K562 (cell line): Measurements from ENCODE around the gene HTR1A. TPM values are rescaled to one million over a fixed set of nuclear protein-coding genes. Genes with fewer than 3 reads are reported as not detected.

ENCODE experiments used
- BRCA1 ChIP-seq, 2 experiments: fragments of 450-650 bp in 1 of 2; sonication (generic) in 1 of 2; formaldehyde crosslinking in 1 of 2; IDR thresholded peaks; 2 replicates each; pipeline versions ENCODE4 v1.5.0 to v1.6.1; 2017 to 2020; ENCODE audit warnings: mild to moderate bottlenecking in 1 of 2, missing genetic modification reagents in 1 of 2
- CHD1 ChIP-seq: fragments of 200-600 bp; sonication (generic); IDR thresholded peaks from one replicate; pipeline ENCODE4 v1.6.1; 2012; ENCODE audit warnings: mild to moderate bottlenecking, moderate library complexity, low read length, inconsistent platforms
- GABPB2 ChIP-seq: fragments of 250-450 bp; sonication (Bioruptor Pico); conservative IDR thresholded peaks from 2 replicates; pipeline ENCODE4 v1.5.1; 2021; ENCODE audit warnings: mild to moderate bottlenecking
- HMG20A ChIP-seq: fragments of 450-650 bp; formaldehyde crosslinking; conservative IDR thresholded peaks from 2 replicates; pipeline ENCODE4 v1.4.0; 2020; ENCODE audit warnings: mild to moderate bottlenecking, mixed read lengths
- polyA plus RNA-seq, 8 experiments: library from polyadenylated mRNA; depleted of rRNA in 4 of 8; stranded (reverse) in 5 of 8; unstranded in 3 of 8; fragments of >200 nt; fragmentation: Nextera tagmentation in 2 of 8; fragmentation: Illumina TruSeq in 1 of 8; extraction: Ambion mirVana in 2 of 8; extraction: Trizol in 1 of 8; gene quantifications; 2 replicates each; pipeline versions ENCODE4 v1.2.1 to v1.2.3, GENCODE V29; 2011 to 2014; ENCODE audit warnings: inconsistent platforms in 1 of 8, missing spikeins in 1 of 8
- total RNA-seq, 7 experiments: library from RNA; depleted of rRNA in 6 of 7; stranded (reverse); fragments of >200 nt in 6 of 7; fragmentation: Illumina TruSeq in 2 of 7; extraction: Trizol in 2 of 7; gene quantifications; 2 replicates each; pipeline versions ENCODE4 v1.2.1 to v1.2.3, GENCODE V29; 2011 to 2021; ENCODE audit warnings: low replicate concordance in 1 of 7
- TF ChIP-seq, protein P1 (sequence below): sonication (generic); formaldehyde crosslinking; IDR thresholded peaks from 2 replicates; pipeline ENCODE4 v1.8.0; 2022; ENCODE audit warnings: missing genetic modification reagents, mild to moderate bottlenecking, borderline replicate concordance
- TF ChIP-seq, protein P2 (sequence below): fragments of 200-800 bp; sonication (Bioruptor generic); IDR thresholded peaks from 2 replicates; pipeline ENCODE4 v1.6.1; 2017; ENCODE audit warnings: missing genetic modification characterization, missing compliant biosample characterization
- TF ChIP-seq, protein P3 (sequence below): fragments of 250-450 bp; sonication (Bioruptor Pico); IDR thresholded peaks from 2 replicates; pipeline ENCODE4 v1.4.0; 2020; ENCODE audit warnings: borderline replicate concordance

Gene HTR1A
- total and polyA plus RNA-seq, 9 of the 15 experiments (the other 6 are each of a cell fraction or from before 2014, with no cell fraction given) = not detected

DNA sequence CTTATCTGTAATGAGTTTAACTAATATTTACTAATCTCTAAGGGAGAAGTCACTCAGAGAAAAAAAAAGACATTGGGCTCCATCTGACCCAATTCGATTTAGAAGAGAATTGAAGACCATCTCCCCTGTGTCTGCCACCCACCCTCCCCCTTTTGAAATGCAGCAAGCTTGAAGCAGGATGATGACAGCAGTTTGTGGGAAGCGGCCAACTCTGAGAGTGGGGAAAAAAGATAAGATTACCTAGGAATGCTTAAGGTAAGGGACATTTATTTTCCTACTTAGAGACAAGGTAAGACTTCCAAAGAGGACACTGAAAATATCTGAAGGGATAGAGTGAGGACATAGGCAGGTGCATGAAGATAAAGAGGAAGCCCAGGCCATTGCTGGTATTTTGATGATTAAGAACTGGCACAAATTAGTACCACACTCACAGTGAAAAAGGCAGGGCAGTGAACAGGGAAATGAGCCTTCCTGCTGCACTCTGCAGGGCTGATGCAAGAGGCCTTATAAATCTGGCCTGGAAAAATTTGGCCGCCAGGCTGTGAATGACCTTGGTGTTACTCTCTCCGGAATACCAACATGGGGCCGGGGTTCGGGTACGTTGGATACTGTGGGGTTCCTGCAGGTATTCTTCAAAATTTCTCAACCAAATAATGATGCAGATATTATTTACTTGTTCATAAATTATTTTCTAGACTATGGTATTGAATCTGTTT, 42.3 kb downstream of the HTR1A start (continued):
- TF ChIP-seq, protein P1, sequence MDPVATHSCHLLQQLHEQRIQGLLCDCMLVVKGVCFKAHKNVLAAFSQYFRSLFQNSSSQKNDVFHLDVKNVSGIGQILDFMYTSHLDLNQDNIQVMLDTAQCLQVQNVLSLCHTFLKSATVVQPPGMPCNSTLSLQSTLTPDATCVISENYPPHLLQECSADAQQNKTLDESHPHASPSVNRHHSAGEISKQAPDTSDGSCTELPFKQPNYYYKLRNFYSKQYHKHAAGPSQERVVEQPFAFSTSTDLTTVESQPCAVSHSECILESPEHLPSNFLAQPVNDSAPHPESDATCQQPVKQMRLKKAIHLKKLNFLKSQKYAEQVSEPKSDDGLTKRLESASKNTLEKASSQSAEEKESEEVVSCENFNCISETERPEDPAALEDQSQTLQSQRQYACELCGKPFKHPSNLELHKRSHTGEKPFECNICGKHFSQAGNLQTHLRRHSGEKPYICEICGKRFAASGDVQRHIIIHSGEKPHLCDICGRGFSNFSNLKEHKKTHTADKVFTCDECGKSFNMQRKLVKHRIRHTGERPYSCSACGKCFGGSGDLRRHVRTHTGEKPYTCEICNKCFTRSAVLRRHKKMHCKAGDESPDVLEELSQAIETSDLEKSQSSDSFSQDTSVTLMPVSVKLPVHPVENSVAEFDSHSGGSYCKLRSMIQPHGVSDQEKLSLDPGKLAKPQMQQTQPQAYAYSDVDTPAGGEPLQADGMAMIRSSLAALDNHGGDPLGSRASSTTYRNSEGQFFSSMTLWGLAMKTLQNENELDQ (CRISPR knock-in tag) = no peak
- TF ChIP-seq HMG20A (CRISPR knock-in tag) = no peak
- no peak for TF ChIP-seq CHD1
- no peak for TF ChIP-seq BRCA1 (IDR thresholded peaks at IDR 0.05)
- no peak for TF ChIP-seq BRCA1 (CRISPR knock-in tag; IDR thresholded peaks at IDR 0.05)
- no peak for TF ChIP-seq GABPB2 (CRISPR knock-in tag)
- TF ChIP-seq, protein P2, sequence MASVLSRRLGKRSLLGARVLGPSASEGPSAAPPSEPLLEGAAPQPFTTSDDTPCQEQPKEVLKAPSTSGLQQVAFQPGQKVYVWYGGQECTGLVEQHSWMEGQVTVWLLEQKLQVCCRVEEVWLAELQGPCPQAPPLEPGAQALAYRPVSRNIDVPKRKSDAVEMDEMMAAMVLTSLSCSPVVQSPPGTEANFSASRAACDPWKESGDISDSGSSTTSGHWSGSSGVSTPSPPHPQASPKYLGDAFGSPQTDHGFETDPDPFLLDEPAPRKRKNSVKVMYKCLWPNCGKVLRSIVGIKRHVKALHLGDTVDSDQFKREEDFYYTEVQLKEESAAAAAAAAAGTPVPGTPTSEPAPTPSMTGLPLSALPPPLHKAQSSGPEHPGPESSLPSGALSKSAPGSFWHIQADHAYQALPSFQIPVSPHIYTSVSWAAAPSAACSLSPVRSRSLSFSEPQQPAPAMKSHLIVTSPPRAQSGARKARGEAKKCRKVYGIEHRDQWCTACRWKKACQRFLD (CRISPR knock-in tag) = no peak
- TF ChIP-seq, protein P3, sequence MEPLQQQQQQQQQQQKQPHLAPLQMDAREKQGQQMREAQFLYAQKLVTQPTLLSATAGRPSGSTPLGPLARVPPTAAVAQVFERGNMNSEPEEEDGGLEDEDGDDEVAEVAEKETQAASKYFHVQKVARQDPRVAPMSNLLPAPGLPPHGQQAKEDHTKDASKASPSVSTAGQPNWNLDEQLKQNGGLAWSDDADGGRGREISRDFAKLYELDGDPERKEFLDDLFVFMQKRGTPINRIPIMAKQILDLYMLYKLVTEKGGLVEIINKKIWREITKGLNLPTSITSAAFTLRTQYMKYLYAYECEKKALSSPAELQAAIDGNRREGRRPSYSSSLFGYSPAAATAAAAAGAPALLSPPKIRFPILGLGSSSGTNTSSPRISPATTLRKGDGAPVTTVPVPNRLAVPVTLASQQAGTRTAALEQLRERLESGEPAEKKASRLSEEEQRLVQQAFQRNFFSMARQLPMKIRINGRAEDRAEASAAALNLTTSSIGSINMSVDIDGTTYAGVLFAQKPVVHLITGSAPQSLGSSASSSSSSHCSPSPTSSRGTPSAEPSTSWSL (CRISPR knock-in tag) = no peak
